DND-41 (cell line): ENCODE measurements around the gene PROZ.

ENCODE experiments used
- ATAC-seq: fragments of 200-7000 bp; cut with Tn5 transposase; 3 replicates; pipeline ENCODE4 v1.9.1; 2021; ENCODE audit warnings: low read depth; ENCODE audit not compliant: insufficient read depth
- DNase-seq: peaks from one replicate; pipeline ENCODE4 v3.0.0-alpha.2; 2020
- H2AFZ ChIP-seq: 2 replicates; pipeline ENCODE4 v1.6.0; 2012; ENCODE audit warnings: low read depth, low read length
- H3K27ac ChIP-seq: 2 replicates; pipeline ENCODE4 v1.5.1; 2012; ENCODE audit warnings: low read length, inconsistent platforms
- H3K27me3 ChIP-seq: fragments of 200-600 bp; sonication (generic); 2 replicates; pipeline ENCODE4 v1.6.0; 2012; ENCODE audit warnings: low read length, mild to moderate bottlenecking, inconsistent platforms; ENCODE audit not compliant: insufficient read depth, poor library complexity
- H3K36me3 ChIP-seq: 2 replicates; pipeline ENCODE4 v1.5.1; 2012; ENCODE audit warnings: low read length, inconsistent platforms; ENCODE audit not compliant: insufficient read depth
- H3K4me1 ChIP-seq: 2 replicates; pipeline ENCODE4 v1.5.1; 2012; ENCODE audit warnings: mild to moderate bottlenecking, low read length; ENCODE audit not compliant: insufficient read depth
- H3K4me2 ChIP-seq: 2 replicates; pipeline ENCODE4 v1.6.0; 2012; ENCODE audit warnings: mild to moderate bottlenecking, moderate library complexity, low read length, inconsistent platforms; ENCODE audit not compliant: insufficient read depth
- H3K4me3 ChIP-seq, 2 experiments: fragments of 200-600 bp in 1 of 2; shearing (Covaris generic) in 1 of 2; 2 replicates each; pipeline ENCODE4 v1.5.1; 2012 to 2016; ENCODE audit warnings: inconsistent platforms in 2 of 2, low read length in 2 of 2, mild to moderate bottlenecking in 2 of 2, low read depth in 1 of 2, moderate library complexity in 1 of 2
- H3K79me2 ChIP-seq: 2 replicates; pipeline ENCODE4 v1.6.0; 2012; ENCODE audit warnings: low read length, inconsistent platforms; ENCODE audit not compliant: insufficient read depth
- H3K9ac ChIP-seq: 2 replicates; pipeline ENCODE4 v1.6.0; 2012; ENCODE audit warnings: low read depth, mild to moderate bottlenecking, inconsistent platforms, low read length, moderate library complexity
- H3K9me3 ChIP-seq: 2 replicates; pipeline ENCODE4 v1.5.1; 2012; ENCODE audit warnings: low read length, moderate library complexity, mild to moderate bottlenecking, inconsistent platforms; ENCODE audit not compliant: insufficient read depth, severe bottlenecking
- H4K20me1 ChIP-seq: 2 replicates; pipeline ENCODE4 v1.6.0; 2012; ENCODE audit warnings: low read length; ENCODE audit not compliant: insufficient read depth
- CTCF ChIP-seq: IDR thresholded peaks from 2 replicates; pipeline ENCODE4 v1.5.1; 2012; ENCODE audit warnings: borderline replicate concordance, low read length, moderate library complexity, mild to moderate bottlenecking; ENCODE audit not compliant: poor library complexity, severe bottlenecking; ENCODE audit errors: extremely low read depth
- EZH2 ChIP-seq: IDR thresholded peaks from 3 replicates; pipeline ENCODE4 v1.6.1; 2012; ENCODE audit warnings: borderline replicate concordance, low read depth, mild to moderate bottlenecking, moderate library complexity, low read length, inconsistent platforms; ENCODE audit not compliant: severe bottlenecking

The PROZ gene

GRCh38 chr13:113183450-113184129, 25.1 kb downstream of the PROZ start:
- TF ChIP-seq EZH2: no peak
- no peak for TF ChIP-seq CTCF
- Histone ChIP-seq H3K27ac (no peak overlapping the region), H3K9me3 (no peaks in the 10 kb centered on the region), H3K79me2 (peaks cover 9% of the 10 kb centered on the region), H3K4me3 (no peak overlapping the region), H3K4me2 (no peak overlapping the region), H3K4me1 (no peaks in the 10 kb centered on the region), H4K20me1 (peaks cover 17% of the 10 kb centered on the region; the same call in 1 of the 2 replicates), H2AFZ (no peak overlapping the region), H3K27me3 (no peaks in the 10 kb centered on the region), H3K9ac (no peak overlapping the region), H3K36me3 (peaks cover 88% of the 10 kb centered on the region)
- no peak for DNase-seq
- ATAC-seq: no peak

- no peaks in the 10 kb centered on the region for H3K9me3 ChIP-seq
- no peak for TF ChIP-seq CTCF
- peak; percentile 29 for DNase-seq
- H3K4me1 ChIP-seq: no peaks in the 10 kb centered on the region
- ATAC-seq: peak; percentile 76
- H3K36me3 ChIP-seq: peaks cover 86% of the 10 kb centered on the region
- H3K4me2 ChIP-seq: no peak overlapping the region
- no peak overlapping the region for H2AFZ ChIP-seq
- H3K27ac ChIP-seq: no peak overlapping the region
- peaks cover 11% of the 10 kb centered on the region; the same call in 1 of the 2 replicates for H4K20me1 ChIP-seq
- H3K27me3 ChIP-seq: no peaks in the 10 kb centered on the region
- H3K79me2 ChIP-seq: peaks cover 9% of the 10 kb centered on the region
- no peak overlapping the region for H3K4me3 ChIP-seq
- H3K9ac ChIP-seq: no peak overlapping the region
Measured at GRCh38 chr13:113184568-113185440, 26.4 kb downstream of the PROZ start.

GRCh38 chr13:113186061-113186900, 27.8 kb downstream of the PROZ start:
- Histone ChIP-seq H3K4me1 (no peaks in the 10 kb centered on the region), H3K4me2 (no peak overlapping the region), H2AFZ (no peak overlapping the region), H3K27ac (no peak overlapping the region), H3K9ac (no peak overlapping the region), H3K4me3 (no peak overlapping the region), H3K9me3 (no peaks in the 10 kb centered on the region), H3K27me3 (no peaks in the 10 kb centered on the region), H3K36me3 (peaks cover 81% of the 10 kb centered on the region), H4K20me1 (peaks cover 11% of the 10 kb centered on the region; the same call in 1 of the 2 replicates), H3K79me2 (peaks cover 9% of the 10 kb centered on the region)
- ATAC-seq (no peak), DNase-seq (no peak)
- TF ChIP-seq EZH2: no peak
- no peak for TF ChIP-seq CTCF
